Panc1 (cell line): ENCODE measurements around the gene ASB11. TPM values are rescaled to one million over a fixed set of nuclear protein-coding genes. Genes with fewer than 3 reads are reported as not detected.

ENCODE experiments used
- ATAC-seq: fragments of 200-7000 bp; cut with Tn5 transposase; 2 replicates; pipeline ENCODE4 v1.9.1; 2020; ENCODE audit warnings: mild to moderate bottlenecking, moderate library complexity
- BruUV-seq: library from RNA; stranded (reverse); fragments of 400-500 nt; replicated peaks from 2 replicates; lab custom pipeline; 2021; lab: Mats Ljungman, UMichigan
- CTCF ChIA-PET: fragments of 300-600 bp; sonication (Branson Sonifier 250); formaldehyde crosslinking; loops from one replicate; lab custom pipeline; 2022; ENCODE audit warnings: antibody characterized with exemption; lab: Charles Lee
- POLR2A ChIA-PET: fragments of 300-600 bp; sonication (Branson Sonifier 250); formaldehyde crosslinking; loops from one replicate; lab custom pipeline; 2022; ENCODE audit warnings: antibody characterized with exemption; lab: Charles Lee
- DNase-seq: peaks from one replicate; pipeline ENCODE4 v3.0.0-alpha.2; 2010; ENCODE audit warnings: low read depth, low spot score
- H3K27ac ChIP-seq: 2 replicates; pipeline ENCODE4 v1.5.1; 2011; ENCODE audit warnings: mild to moderate bottlenecking, low read length, inconsistent platforms
- H3K27me3 ChIP-seq: fragments of 200-500 bp; sonication (Bioruptor generic); 2 replicates; pipeline ENCODE4 v1.6.0; 2014; ENCODE audit warnings: low read length, inconsistent platforms; ENCODE audit not compliant: control insufficient read depth, insufficient read depth
- H3K36me3 ChIP-seq: fragments of 200-500 bp; sonication (Bioruptor generic); 2 replicates; pipeline ENCODE4 v1.5.1; 2014; ENCODE audit warnings: inconsistent platforms, mild to moderate bottlenecking, low read length, moderate library complexity; ENCODE audit not compliant: control insufficient read depth, insufficient read depth
- H3K4me1 ChIP-seq: 2 replicates; pipeline ENCODE4 v1.5.1; 2011; ENCODE audit warnings: inconsistent platforms, mild to moderate bottlenecking, low read length, moderate library complexity; ENCODE audit not compliant: control insufficient read depth, insufficient read depth
- H3K4me3 ChIP-seq, 2 experiments: 2 replicates each; pipeline ENCODE4 v1.5.1; 2011 to 2012; ENCODE audit warnings: low read depth in 2 of 2, low read length in 2 of 2, mild to moderate bottlenecking in 2 of 2, inconsistent platforms in 1 of 2, moderate library complexity in 1 of 2
- H3K9me3 ChIP-seq: fragments of 200-500 bp; sonication (Bioruptor generic); 2 replicates; pipeline ENCODE4 v1.5.1; 2014; ENCODE audit warnings: low read depth, mild to moderate bottlenecking, inconsistent platforms, low read length, moderate library complexity; ENCODE audit not compliant: control insufficient read depth, insufficient read depth
- POLR2AphosphoS5 ChIP-seq: IDR thresholded peaks from 2 replicates; pipeline ENCODE4 v1.6.1; 2012; ENCODE audit warnings: mild to moderate bottlenecking, low read depth, low read length, moderate library complexity
- SIN3A ChIP-seq: IDR thresholded peaks from 2 replicates; pipeline ENCODE4 v1.6.1; 2012; ENCODE audit warnings: low read depth, mild to moderate bottlenecking, low read length, moderate library complexity, borderline replicate concordance; ENCODE audit not compliant: insufficient read depth
- TCF7L2 ChIP-seq: IDR thresholded peaks from 2 replicates; pipeline ENCODE4 v1.6.1; 2011; ENCODE audit warnings: mild to moderate bottlenecking, low read depth, low read length, inconsistent platforms
- in situ Hi-C: cut with HindIII; loops from 2 replicates; pipeline ENCODE4 v1.10.0; 2016; ENCODE audit warnings: low sequenced_read_pairs, low pct_unique_long_range_greater_than_20kb
- intact Hi-C: fragments of 100-400 bp; cut with micrococcal nuclease; formaldehyde crosslinking; loops from one replicate; pipeline ENCODE4 v1.10.0; 2022; ENCODE audit not compliant: unreplicated experiment
- total RNA-seq: library from RNA; stranded (reverse); gene quantifications from one replicate; pipeline ENCODE4 v1.2.1, GENCODE V29; 2021; ENCODE audit not compliant: unreplicated experiment
- TF ChIP-seq, protein P1 (sequence below): fragments of 450-650 bp; IDR thresholded peaks from 2 replicates; pipeline ENCODE4 v1.5.1; 2017; ENCODE audit warnings: mild to moderate bottlenecking
- TF ChIP-seq, protein P2 (sequence below), 2 experiments: IDR thresholded peaks; 2 replicates each; pipeline ENCODE4 v1.6.1; 2011 to 2012; ENCODE audit warnings: low read depth in 2 of 2, control low read depth in 1 of 2, low read length in 1 of 2, mild to moderate bottlenecking in 1 of 2, moderate library complexity in 1 of 2; ENCODE audit not compliant: insufficient read depth in 1 of 2

ASB11 gene
- total RNA-seq, 1 experiment from 2014 or later = not detected

DNA sequence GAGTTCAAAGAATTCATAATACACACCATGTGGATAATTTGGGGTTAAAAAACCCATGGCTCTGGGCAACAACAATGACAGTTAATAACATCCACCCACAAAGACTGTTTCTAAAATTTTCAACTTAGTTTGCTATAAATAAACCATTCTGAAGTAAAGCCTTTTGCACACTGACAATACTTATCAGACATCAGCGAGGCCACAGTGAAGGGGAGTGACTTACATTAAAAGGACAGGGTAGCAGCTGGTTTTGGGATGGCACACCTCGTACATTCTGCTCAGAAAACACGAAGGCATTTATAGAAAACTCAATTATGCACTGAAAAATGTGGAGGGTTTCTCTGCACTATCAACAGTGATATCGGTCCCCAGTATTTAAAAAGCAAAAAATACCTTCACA lies 4.9 kb upstream of the ASB11 start:
- H3K36me3 ChIP-seq = no peaks in the 10 kb centered on the region
- DNase-seq (no peak), ATAC-seq (no peak)
- TSS peak; percentile 46 for BruUV-seq
- TF ChIP-seq SIN3A (no peak), TCF7L2 (no peak), POLR2AphosphoS5 (no peak)
- TF ChIP-seq, protein P1, sequence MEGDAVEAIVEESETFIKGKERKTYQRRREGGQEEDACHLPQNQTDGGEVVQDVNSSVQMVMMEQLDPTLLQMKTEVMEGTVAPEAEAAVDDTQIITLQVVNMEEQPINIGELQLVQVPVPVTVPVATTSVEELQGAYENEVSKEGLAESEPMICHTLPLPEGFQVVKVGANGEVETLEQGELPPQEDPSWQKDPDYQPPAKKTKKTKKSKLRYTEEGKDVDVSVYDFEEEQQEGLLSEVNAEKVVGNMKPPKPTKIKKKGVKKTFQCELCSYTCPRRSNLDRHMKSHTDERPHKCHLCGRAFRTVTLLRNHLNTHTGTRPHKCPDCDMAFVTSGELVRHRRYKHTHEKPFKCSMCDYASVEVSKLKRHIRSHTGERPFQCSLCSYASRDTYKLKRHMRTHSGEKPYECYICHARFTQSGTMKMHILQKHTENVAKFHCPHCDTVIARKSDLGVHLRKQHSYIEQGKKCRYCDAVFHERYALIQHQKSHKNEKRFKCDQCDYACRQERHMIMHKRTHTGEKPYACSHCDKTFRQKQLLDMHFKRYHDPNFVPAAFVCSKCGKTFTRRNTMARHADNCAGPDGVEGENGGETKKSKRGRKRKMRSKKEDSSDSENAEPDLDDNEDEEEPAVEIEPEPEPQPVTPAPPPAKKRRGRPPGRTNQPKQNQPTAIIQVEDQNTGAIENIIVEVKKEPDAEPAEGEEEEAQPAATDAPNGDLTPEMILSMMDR = no peak
- TF ChIP-seq, protein P2, sequence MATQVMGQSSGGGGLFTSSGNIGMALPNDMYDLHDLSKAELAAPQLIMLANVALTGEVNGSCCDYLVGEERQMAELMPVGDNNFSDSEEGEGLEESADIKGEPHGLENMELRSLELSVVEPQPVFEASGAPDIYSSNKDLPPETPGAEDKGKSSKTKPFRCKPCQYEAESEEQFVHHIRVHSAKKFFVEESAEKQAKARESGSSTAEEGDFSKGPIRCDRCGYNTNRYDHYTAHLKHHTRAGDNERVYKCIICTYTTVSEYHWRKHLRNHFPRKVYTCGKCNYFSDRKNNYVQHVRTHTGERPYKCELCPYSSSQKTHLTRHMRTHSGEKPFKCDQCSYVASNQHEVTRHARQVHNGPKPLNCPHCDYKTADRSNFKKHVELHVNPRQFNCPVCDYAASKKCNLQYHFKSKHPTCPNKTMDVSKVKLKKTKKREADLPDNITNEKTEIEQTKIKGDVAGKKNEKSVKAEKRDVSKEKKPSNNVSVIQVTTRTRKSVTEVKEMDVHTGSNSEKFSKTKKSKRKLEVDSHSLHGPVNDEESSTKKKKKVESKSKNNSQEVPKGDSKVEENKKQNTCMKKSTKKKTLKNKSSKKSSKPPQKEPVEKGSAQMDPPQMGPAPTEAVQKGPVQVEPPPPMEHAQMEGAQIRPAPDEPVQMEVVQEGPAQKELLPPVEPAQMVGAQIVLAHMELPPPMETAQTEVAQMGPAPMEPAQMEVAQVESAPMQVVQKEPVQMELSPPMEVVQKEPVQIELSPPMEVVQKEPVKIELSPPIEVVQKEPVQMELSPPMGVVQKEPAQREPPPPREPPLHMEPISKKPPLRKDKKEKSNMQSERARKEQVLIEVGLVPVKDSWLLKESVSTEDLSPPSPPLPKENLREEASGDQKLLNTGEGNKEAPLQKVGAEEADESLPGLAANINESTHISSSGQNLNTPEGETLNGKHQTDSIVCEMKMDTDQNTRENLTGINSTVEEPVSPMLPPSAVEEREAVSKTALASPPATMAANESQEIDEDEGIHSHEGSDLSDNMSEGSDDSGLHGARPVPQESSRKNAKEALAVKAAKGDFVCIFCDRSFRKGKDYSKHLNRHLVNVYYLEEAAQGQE (IDR thresholded peaks at IDR 0.05; ENCODE audit: insufficient read depth in 1 of 2, low read depth in 2 of 2, low read length in 1 of 2) = no peak
- ChIA-PET POLR2A (no interaction called here), CTCF (no interaction called here)
- intact Hi-C loops = no loop called here
- no peaks in the 10 kb centered on the region for H3K4me1 ChIP-seq
- no peak overlapping the region for H3K4me3 ChIP-seq
- H3K9me3 ChIP-seq = no peaks in the 10 kb centered on the region
- in situ Hi-C loops = no loop called here
- no peaks in the 10 kb centered on the region for H3K27me3 ChIP-seq
- no peak overlapping the region for H3K27ac ChIP-seq

DNA sequence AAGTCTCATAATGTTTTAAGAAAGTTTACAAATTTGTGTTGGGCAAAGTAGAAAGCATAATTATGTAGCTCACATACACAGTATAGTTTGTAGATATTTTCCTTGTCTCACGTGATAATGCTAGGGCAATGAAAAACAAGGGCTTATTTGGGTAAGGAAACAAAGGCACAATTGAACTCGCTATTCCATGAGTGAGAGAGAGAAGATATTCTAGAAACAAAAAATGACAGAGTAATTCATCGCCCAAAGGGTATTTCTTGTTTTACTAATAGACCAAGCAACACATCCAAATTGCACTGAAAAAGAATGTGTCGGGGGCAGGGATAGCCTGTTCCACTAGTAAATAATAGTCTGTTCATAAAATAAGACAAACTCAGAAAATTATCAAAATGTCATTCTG lies 3.6 kb upstream of the ASB11 start:
- H3K4me1 ChIP-seq = no peaks in the 10 kb centered on the region
- H3K4me3 ChIP-seq = no peak overlapping the region
- H3K9me3 ChIP-seq = no peaks in the 10 kb centered on the region
- TF ChIP-seq, protein P1 = no peak
- no peak for TF ChIP-seq SIN3A
- no peak for TF ChIP-seq POLR2AphosphoS5
- no peak for TF ChIP-seq TCF7L2
- TF ChIP-seq, protein P2 (IDR thresholded peaks at IDR 0.05; ENCODE audit: insufficient read depth in 1 of 2, low read depth in 2 of 2, low read length in 1 of 2) = no peak
- POLR2A ChIA-PET = no interaction called here
- intact Hi-C loops (no loop called here), in situ Hi-C loops (no loop called here)
- no peak overlapping the region for H3K27ac ChIP-seq
- no peaks in the 10 kb centered on the region for H3K27me3 ChIP-seq
- CTCF ChIA-PET = no interaction called here
- no peak for DNase-seq
- no peak for ATAC-seq
- H3K36me3 ChIP-seq = no peaks in the 10 kb centered on the region
- no TSS peak for BruUV-seq
